Thymus (tissue), 11 donors: ENCODE results near the gene CRIM1. TPM values are rescaled to one million over a fixed set of nuclear protein-coding genes. Genes with fewer than 3 reads are reported as not detected.

Experiments used
- DNase-seq, 9 donors: peaks; one replicate each; pipeline ENCODE4 v3.0.0-alpha.2; 2013; ENCODE audit warnings: low spot score in 9 of 9, low read depth in 6 of 9, missing footprints in 1 of 9
- H3K27ac ChIP-seq, 2 donors: one replicate each; pipeline ENCODE4 v1.5.1; 2013; ENCODE audit warnings: control low read depth in 1 of 2, low read depth in 1 of 2, low read length in 1 of 2, mild to moderate bottlenecking in 1 of 2, moderate library complexity in 1 of 2
- H3K27me3 ChIP-seq, 2 donors: one replicate each; pipeline ENCODE4 v1.5.1; 2013; ENCODE audit warnings: low read length in 1 of 2; ENCODE audit not compliant: control insufficient read depth in 2 of 2, insufficient read depth in 1 of 2
- H3K36me3 ChIP-seq, 2 donors: one replicate each; pipeline ENCODE4 v1.5.1; 2013; ENCODE audit warnings: low read length in 1 of 2, mild to moderate bottlenecking in 1 of 2, moderate library complexity in 1 of 2; ENCODE audit not compliant: control insufficient read depth in 2 of 2, insufficient read depth in 2 of 2
- H3K4me1 ChIP-seq, 2 donors: one replicate each; pipeline ENCODE4 v1.5.1; 2013; ENCODE audit warnings: low read length in 2 of 2; ENCODE audit not compliant: control insufficient read depth in 2 of 2, insufficient read depth in 2 of 2
- H3K4me3 ChIP-seq, 2 donors: one replicate each; pipeline ENCODE4 v1.5.1; 2013; ENCODE audit warnings: low read length in 2 of 2, control low read depth in 1 of 2, mild to moderate bottlenecking in 1 of 2
- H3K9me3 ChIP-seq, 2 donors: one replicate each; pipeline ENCODE4 v1.5.1; 2013; ENCODE audit warnings: low read length in 1 of 2, mild to moderate bottlenecking in 1 of 2; ENCODE audit not compliant: control insufficient read depth in 2 of 2, insufficient read depth in 1 of 2
- WGBS: extraction: QIAGEN DNeasy Blood & Tissue Kit; methylation state at CpG from one replicate; pipeline ENCODE4 v1.1.7; 2013; 5-methylcytosine and 5-hydroxymethylcytosine counted together
- polyA plus RNA-seq: library from polyadenylated mRNA; stranded (reverse); fragments of 200-250 nt; gene quantifications from one replicate; pipeline ENCODE4 v1.2.3, GENCODE V29; 2013
- total RNA-seq: library from RNA; stranded (reverse); fragments of 120-200 nt; gene quantifications from one replicate; pipeline ENCODE4 v1.2.4, GENCODE V29; 2013
- donor health status: healthy.

The CRIM1 gene
- total and polyA plus RNA-seq, 2 donors: 9.1 to 24.3 TPM

- Histone ChIP-seq H3K4me3 (no peak overlapping the region), H3K27ac (no peak overlapping the region), H3K4me1 (no peaks in the 10 kb centered on the region), H3K36me3 (no peaks in the 10 kb centered on the region), H3K27me3 (no peaks in the 10 kb centered on the region), H3K9me3 (no peaks in the 10 kb centered on the region)
- DNase-seq: no peak
Measured at GRCh38 chr2:36493306-36493705, 137.7 kb downstream of the CRIM1 start.

DNA sequence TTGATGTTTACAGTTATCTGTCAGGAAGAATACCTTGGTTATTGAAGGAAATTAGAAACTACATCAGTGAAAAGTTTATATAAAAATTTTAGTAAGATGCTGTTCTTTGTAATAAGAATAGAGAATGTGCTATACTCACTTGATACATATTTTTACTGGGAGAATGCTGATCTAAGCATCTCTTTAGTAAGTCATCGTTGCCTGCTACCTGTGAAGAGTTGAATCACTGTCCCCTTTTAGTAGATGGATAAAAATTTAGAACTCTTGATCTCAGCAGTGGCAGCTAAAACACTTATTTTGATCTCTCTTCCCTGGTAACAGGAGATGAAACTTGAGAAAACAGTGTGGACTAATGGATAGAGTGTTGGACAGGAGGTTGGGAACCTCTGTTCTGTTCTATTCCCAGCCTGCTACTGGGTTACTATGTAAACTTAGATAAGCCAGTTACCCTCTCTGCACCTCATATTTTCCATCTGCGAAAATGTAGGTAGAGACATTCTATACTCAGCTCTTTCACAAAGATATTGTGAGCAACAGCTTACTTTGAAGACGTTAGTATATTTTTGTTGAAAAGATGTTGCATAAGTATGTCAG, 142.1 kb downstream of the CRIM1 start:
- Histone ChIP-seq H3K27ac (no peak overlapping the region), H3K9me3 (no peaks in the 10 kb centered on the region), H3K36me3 (no peaks in the 10 kb centered on the region), H3K4me3 (no peak overlapping the region), H3K27me3 (no peaks in the 10 kb centered on the region), H3K4me1 (no peaks in the 10 kb centered on the region)
- WGBS: 97% methylated on average over 3 of the region's 3 CpGs
- DNase-seq: no peak

GRCh38 chr2:36499128-36499820, 143.7 kb downstream of the CRIM1 start:
- Histone ChIP-seq H3K27me3 (no peaks in the 10 kb centered on the region), H3K36me3 (no peaks in the 10 kb centered on the region), H3K27ac (no peak overlapping the region), H3K4me1 (no peaks in the 10 kb centered on the region), H3K9me3 (no peaks in the 10 kb centered on the region), H3K4me3 (no peak overlapping the region)
- 95% methylated on average over 6 of the region's 6 CpGs for WGBS
- DNase-seq: no peak

DNA sequence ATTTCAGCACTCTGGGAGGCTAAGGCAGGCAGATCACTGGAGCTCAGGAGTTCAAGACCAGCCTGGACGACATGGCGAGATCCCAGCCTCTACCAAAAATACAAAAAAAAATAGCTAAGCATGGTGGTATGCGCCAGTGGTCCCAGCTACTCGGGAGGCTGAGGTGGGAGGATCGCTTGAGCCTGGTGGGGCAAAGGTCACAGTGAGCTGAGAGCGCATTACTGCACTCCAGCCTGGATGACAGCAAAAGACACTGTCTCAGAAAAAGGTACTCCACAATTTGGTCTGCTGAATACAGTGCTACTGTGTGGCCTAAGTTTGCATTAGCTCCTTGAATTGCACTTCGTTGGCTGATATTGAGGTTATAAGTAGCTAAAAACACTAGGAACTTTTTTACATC, 144.5 kb downstream of the CRIM1 start:
- no peaks in the 10 kb centered on the region for H3K27me3 ChIP-seq
- no peaks in the 10 kb centered on the region for H3K4me1 ChIP-seq
- no peak overlapping the region for H3K27ac ChIP-seq
- no peaks in the 10 kb centered on the region for H3K9me3 ChIP-seq
- H3K36me3 ChIP-seq: no peaks in the 10 kb centered on the region
- DNase-seq: no peak
- H3K4me3 ChIP-seq: no peak overlapping the region
- 97% methylated on average over 7 of the region's 7 CpGs for WGBS

DNA sequence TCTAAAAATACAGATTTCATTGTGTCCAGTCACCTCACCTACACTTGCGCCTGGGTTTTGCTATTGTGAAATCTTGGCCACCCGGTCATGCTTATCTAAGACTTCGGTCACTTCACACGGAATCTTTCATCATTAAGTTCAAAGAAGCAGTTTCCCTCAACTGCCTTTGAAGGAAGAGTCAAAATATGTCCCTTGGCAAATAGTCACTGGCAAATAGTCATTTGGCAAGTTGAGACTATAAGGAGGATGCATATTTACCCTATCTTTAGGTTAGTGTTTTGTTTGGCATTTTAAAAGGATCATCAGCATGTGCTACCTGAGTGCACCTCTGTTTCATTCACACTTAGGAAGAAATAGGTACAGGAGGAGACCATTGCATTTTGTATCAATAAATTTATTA, 146.5 kb downstream of the CRIM1 start:
- Histone ChIP-seq H3K27ac (no peak overlapping the region), H3K9me3 (no peaks in the 10 kb centered on the region), H3K4me1 (no peaks in the 10 kb centered on the region), H3K27me3 (no peaks in the 10 kb centered on the region), H3K36me3 (no peaks in the 10 kb centered on the region), H3K4me3 (no peak overlapping the region)
- DNase-seq: no peak
- 94% methylated on average over 4 of the region's 4 CpGs for WGBS

- H3K4me3 ChIP-seq: no peak overlapping the region
- H3K9me3 ChIP-seq: no peaks in the 10 kb centered on the region
- peak in 8 of 9 donors; percentile 9 to 68 (median 28) for DNase-seq
- H3K4me1 ChIP-seq: no peaks in the 10 kb centered on the region
- H3K36me3 ChIP-seq: no peaks in the 10 kb centered on the region
- no peak overlapping the region for H3K27ac ChIP-seq
- no peaks in the 10 kb centered on the region for H3K27me3 ChIP-seq
Measured at GRCh38 chr2:36507408-36507812, 151.8 kb downstream of the CRIM1 start.

GRCh38 chr2:36509075-36509474, 153.5 kb downstream of the CRIM1 start:
- Histone ChIP-seq H3K4me3 (no peak overlapping the region), H3K9me3 (no peaks in the 10 kb centered on the region), H3K4me1 (no peaks in the 10 kb centered on the region), H3K27me3 (no peaks in the 10 kb centered on the region), H3K27ac (no peak overlapping the region), H3K36me3 (peaks cover 0 to 3% of the 10 kb centered on the region in 2 donors)
- WGBS: 97% methylated on average over 6 of the region's 6 CpGs
- no peak for DNase-seq

GRCh38 chr2:36511858-36512603, 156.5 kb downstream of the CRIM1 start:
- H3K36me3 ChIP-seq: peaks cover 0 to 3% of the 10 kb centered on the region in 2 donors
- no peak for DNase-seq

GRCh38 chr2:36512705-36513104, 157.1 kb downstream of the CRIM1 start:
- WGBS: 98% methylated on average over 3 of the region's 3 CpGs
- no peak for DNase-seq
- Histone ChIP-seq H3K4me1 (no peaks in the 10 kb centered on the region), H3K9me3 (no peaks in the 10 kb centered on the region), H3K36me3 (peaks cover 0 to 3% of the 10 kb centered on the region in 2 donors), H3K4me3 (no peak overlapping the region), H3K27me3 (no peaks in the 10 kb centered on the region), H3K27ac (no peak overlapping the region)

More at GRCh38 chr2:36511858-36512603, 156.5 kb downstream of the CRIM1 start:
- Histone ChIP-seq H3K4me1 (no peaks in the 10 kb centered on the region), H3K9me3 (no peaks in the 10 kb centered on the region), H3K27ac (no peak overlapping the region), H3K4me3 (no peak overlapping the region), H3K27me3 (no peaks in the 10 kb centered on the region)
- WGBS: 99% methylated on average over 9 of the region's 9 CpGs
